Measurements from ENCODE around the gene ESPL1.
A peak's percentile ranks its signal among the peaks of the same experiment; 100 is the strongest.

Gene ESPL1

GRCh38 chr12:53259891-53260290 lies 8.2 kb upstream of the ESPL1 start:
- TF ChIP-seq CTCF (IDR thresholded peaks at IDR 0.05; ENCODE audit: insufficient read depth, low read length, poor library complexity, severe bottlenecking): no peak
- no peak for DNase-seq (ENCODE audit: extremely low read depth, insufficient read length)
- Histone ChIP-seq H3K36me3 (ENCODE audit: control insufficient read depth, insufficient read depth, low read length) (no peaks in the 10 kb centered on the region), H3K27me3 (replicated peaks; ENCODE audit: control insufficient read depth, insufficient read depth, low read length) (no peaks in the 10 kb centered on the region), H3K4me3 (replicated peaks; ENCODE audit: low read depth, low read length) (no peak overlapping the region)

GRCh38 chr12:53265783-53266182 lies 2.3 kb upstream of the ESPL1 start:
- H3K27me3 ChIP-seq (replicated peaks; ENCODE audit: control insufficient read depth, insufficient read depth, low read length): no peaks in the 10 kb centered on the region
- no peak for DNase-seq (ENCODE audit: extremely low read depth, insufficient read length)
- TF ChIP-seq CTCF (IDR thresholded peaks at IDR 0.05; ENCODE audit: insufficient read depth, low read length, poor library complexity, severe bottlenecking): no peak
- H3K4me3 ChIP-seq (replicated peaks; ENCODE audit: low read depth, low read length): no peak overlapping the region
- peaks cover 10% of the 10 kb centered on the region for H3K36me3 ChIP-seq (ENCODE audit: control insufficient read depth, insufficient read depth, low read length)

DNA sequence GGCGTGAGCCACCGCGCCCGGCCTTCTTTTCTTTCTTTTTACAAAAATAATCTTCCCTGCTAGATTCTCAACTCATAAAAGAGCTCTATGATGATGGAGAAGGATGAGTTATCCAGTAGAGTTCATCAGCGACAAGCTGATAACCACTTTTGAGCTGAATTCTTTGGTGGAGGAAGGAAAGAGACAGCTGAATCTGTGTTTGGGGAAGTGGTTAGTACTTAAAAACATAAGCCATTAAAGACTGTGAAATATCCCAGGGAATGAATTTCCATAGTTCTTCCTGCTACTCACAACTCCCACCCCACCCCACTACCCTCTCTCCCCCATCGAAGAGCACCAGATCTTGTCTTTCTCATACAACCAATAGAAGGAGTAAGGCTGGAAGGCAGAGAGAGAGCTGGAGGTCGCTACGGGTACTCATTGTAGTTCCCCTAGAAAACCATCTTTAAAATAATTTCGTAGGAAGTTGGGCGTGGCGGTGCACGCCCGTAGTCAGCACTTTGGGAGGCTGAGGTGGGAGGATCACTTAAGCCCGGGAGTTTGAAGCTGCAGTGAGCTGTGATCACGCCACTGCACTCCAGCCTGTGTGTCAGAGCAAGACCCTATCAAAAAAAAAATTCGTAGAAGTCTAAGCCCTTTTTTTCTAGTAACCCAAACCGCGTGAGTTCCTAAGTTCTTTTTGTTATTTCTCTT lies 647 bp upstream of the ESPL1 start:
- H3K27me3 ChIP-seq (replicated peaks; ENCODE audit: control insufficient read depth, insufficient read depth, low read length): no peaks in the 10 kb centered on the region
- TF ChIP-seq CTCF (IDR thresholded peaks at IDR 0.05; ENCODE audit: insufficient read depth, low read length, poor library complexity, severe bottlenecking): no peak
- H3K36me3 ChIP-seq (ENCODE audit: control insufficient read depth, insufficient read depth, low read length): peaks cover 12% of the 10 kb centered on the region
- H3K4me3 ChIP-seq (replicated peaks; ENCODE audit: low read depth, low read length): peak overlapping the region; percentile 73
- DNase-seq (ENCODE audit: extremely low read depth, insufficient read length): no peak

- TF ChIP-seq CTCF (IDR thresholded peaks at IDR 0.05; ENCODE audit: insufficient read depth, low read length, poor library complexity, severe bottlenecking): no peak
- Histone ChIP-seq H3K4me3 (replicated peaks; ENCODE audit: low read depth, low read length) (peak overlapping the region; percentile 73), H3K27me3 (replicated peaks; ENCODE audit: control insufficient read depth, insufficient read depth, low read length) (no peaks in the 10 kb centered on the region), H3K36me3 (ENCODE audit: control insufficient read depth, insufficient read depth, low read length) (peaks cover 13% of the 10 kb centered on the region)
- DNase-seq (ENCODE audit: extremely low read depth, insufficient read length): no peak
These were observed 797 bp downstream of the ESPL1 start for GRCh38 chr12:53268630-53269562.

DNA sequence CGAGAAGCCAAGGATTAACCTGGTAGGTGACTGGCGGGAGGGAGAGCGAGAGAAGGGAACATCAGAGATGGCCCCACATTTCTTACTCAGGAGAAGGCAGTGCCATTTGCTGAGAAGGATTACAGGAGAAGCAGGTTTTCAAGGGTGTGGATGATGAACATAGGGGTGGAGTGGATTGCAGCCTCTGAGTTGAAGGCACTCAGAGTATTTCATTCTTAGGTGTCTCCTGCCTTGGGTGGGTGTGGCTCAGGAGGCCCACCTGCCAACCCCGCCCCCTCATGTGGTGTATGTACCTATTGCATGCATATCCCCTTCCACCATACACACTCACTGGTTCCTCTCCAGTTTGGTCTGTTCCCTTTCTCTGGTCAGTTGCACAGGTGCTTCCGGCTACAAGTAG lies 6.3 kb downstream of the ESPL1 start:
- peaks cover 28% of the 10 kb centered on the region for H3K36me3 ChIP-seq (ENCODE audit: control insufficient read depth, insufficient read depth, low read length)
- no peak for TF ChIP-seq CTCF (IDR thresholded peaks at IDR 0.05; ENCODE audit: insufficient read depth, low read length, poor library complexity, severe bottlenecking)
- no peaks in the 10 kb centered on the region for H3K27me3 ChIP-seq (replicated peaks; ENCODE audit: control insufficient read depth, insufficient read depth, low read length)
- H3K4me3 ChIP-seq (replicated peaks; ENCODE audit: low read depth, low read length): no peak overlapping the region
- DNase-seq (ENCODE audit: extremely low read depth, insufficient read length): no peak
